ENCODE data around the gene ARL14EP.

The ARL14EP gene

DNA sequence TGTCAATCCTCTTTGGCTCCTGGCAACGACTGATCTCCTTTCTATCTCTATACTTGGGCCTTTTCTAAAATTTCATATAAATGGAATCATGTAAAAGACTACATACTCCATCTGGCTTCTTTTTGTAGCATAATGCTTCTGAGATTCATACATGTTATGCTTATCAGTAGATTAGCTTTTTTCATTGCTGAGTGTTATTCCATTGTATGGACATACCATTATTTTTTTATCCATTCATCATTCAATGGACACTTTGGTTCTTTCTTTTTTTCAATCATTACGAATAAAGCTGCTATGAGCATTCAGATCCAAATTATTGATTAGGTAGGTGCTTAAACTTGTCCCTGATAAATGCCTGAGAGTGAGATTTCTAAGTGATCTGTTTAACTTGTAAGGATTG lies 11.7 kb upstream of the ARL14EP start:
- no peaks in the 10 kb centered on the region for H4K20me1 ChIP-seq (ENCODE audit: insufficient read depth, low read length)
- H3K27me3 ChIP-seq (replicated peaks; ENCODE audit: insufficient read depth, low read length) = peaks cover 41% of the 10 kb centered on the region
- no peak for DNase-seq
- H3K4me3 ChIP-seq (ENCODE audit: low read length) = no peak overlapping the region
- peak overlapping the region; percentile 2; the same call in 1 of the 2 replicates for H3K4me2 ChIP-seq (ENCODE audit: low read depth, low read length)
- H3F3A ChIP-seq (ENCODE audit: insufficient read depth, low read length) = peaks cover 15% of the 10 kb centered on the region
- H3K4me1 ChIP-seq (ENCODE audit: low read length) = peaks cover 15% of the 10 kb centered on the region
- H3K9me3 ChIP-seq (replicated peaks; ENCODE audit: insufficient read depth, low read length) = no peaks in the 10 kb centered on the region
- no peak overlapping the region for H3K9ac ChIP-seq (ENCODE audit: low read length)
- no peak overlapping the region for H3K27ac ChIP-seq (ENCODE audit: low read length)
- H2AFZ ChIP-seq (ENCODE audit: low read length) = no peak overlapping the region
- H3K79me2 ChIP-seq (ENCODE audit: low read length) = no peaks in the 10 kb centered on the region
- H3K36me3 ChIP-seq (replicated peaks; ENCODE audit: insufficient read depth, low read length) = no peaks in the 10 kb centered on the region
- H3K9me2 ChIP-seq (replicated peaks; ENCODE audit: insufficient read depth, low read length) = no peaks in the 10 kb centered on the region
- TF ChIP-seq EZH2phosphoT487 (IDR thresholded peaks at IDR 0.05; ENCODE audit: low read length) (no peak), EZH2 (optimal IDR thresholded peaks at IDR 0.05; ENCODE audit: low read depth, low read length) (no peak)
- TF ChIP-seq, protein P1, sequence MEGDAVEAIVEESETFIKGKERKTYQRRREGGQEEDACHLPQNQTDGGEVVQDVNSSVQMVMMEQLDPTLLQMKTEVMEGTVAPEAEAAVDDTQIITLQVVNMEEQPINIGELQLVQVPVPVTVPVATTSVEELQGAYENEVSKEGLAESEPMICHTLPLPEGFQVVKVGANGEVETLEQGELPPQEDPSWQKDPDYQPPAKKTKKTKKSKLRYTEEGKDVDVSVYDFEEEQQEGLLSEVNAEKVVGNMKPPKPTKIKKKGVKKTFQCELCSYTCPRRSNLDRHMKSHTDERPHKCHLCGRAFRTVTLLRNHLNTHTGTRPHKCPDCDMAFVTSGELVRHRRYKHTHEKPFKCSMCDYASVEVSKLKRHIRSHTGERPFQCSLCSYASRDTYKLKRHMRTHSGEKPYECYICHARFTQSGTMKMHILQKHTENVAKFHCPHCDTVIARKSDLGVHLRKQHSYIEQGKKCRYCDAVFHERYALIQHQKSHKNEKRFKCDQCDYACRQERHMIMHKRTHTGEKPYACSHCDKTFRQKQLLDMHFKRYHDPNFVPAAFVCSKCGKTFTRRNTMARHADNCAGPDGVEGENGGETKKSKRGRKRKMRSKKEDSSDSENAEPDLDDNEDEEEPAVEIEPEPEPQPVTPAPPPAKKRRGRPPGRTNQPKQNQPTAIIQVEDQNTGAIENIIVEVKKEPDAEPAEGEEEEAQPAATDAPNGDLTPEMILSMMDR (IDR thresholded peaks at IDR 0.05; ENCODE audit: low read length) = no peak

DNA sequence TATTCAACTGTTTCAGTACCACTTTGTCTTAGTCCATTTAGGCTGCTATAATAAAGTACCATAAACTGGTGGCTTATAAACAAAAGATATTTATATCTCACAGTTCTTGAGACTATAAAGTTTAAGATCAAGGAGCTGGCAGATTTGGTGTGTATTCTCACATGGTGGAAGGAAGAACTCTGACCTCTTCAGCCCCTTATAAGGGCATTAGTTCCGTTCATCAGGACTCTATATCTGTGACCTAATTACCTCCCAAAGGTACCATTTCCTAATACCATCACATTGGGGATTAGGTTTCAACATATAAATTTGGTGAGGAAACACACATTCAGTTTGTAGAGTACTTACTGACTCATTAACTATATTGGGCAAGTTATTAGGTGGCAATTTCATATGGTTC lies 10.7 kb upstream of the ARL14EP start:
- Histone ChIP-seq H3K9me3 (replicated peaks; ENCODE audit: insufficient read depth, low read length) (no peaks in the 10 kb centered on the region), H3K4me2 (ENCODE audit: low read depth, low read length) (no peak overlapping the region), H3K4me1 (ENCODE audit: low read length) (peaks cover 24% of the 10 kb centered on the region), H3K79me2 (ENCODE audit: low read length) (no peaks in the 10 kb centered on the region), H3K9me2 (replicated peaks; ENCODE audit: insufficient read depth, low read length) (no peaks in the 10 kb centered on the region), H3F3A (ENCODE audit: insufficient read depth, low read length) (peaks cover 15% of the 10 kb centered on the region), H3K27me3 (replicated peaks; ENCODE audit: insufficient read depth, low read length) (peaks cover 41% of the 10 kb centered on the region), H4K20me1 (ENCODE audit: insufficient read depth, low read length) (no peaks in the 10 kb centered on the region), H3K9ac (ENCODE audit: low read length) (no peak overlapping the region), H2AFZ (ENCODE audit: low read length) (no peak overlapping the region), H3K36me3 (replicated peaks; ENCODE audit: insufficient read depth, low read length) (no peaks in the 10 kb centered on the region), H3K27ac (ENCODE audit: low read length) (no peak overlapping the region), H3K4me3 (ENCODE audit: low read length) (no peak overlapping the region)
- DNase-seq = no peak
- no peak for TF ChIP-seq EZH2 (optimal IDR thresholded peaks at IDR 0.05; ENCODE audit: low read depth, low read length)
- TF ChIP-seq, protein P1 (IDR thresholded peaks at IDR 0.05; ENCODE audit: low read length) = no peak
- TF ChIP-seq EZH2phosphoT487 (IDR thresholded peaks at IDR 0.05; ENCODE audit: low read length) = no peak

DNA sequence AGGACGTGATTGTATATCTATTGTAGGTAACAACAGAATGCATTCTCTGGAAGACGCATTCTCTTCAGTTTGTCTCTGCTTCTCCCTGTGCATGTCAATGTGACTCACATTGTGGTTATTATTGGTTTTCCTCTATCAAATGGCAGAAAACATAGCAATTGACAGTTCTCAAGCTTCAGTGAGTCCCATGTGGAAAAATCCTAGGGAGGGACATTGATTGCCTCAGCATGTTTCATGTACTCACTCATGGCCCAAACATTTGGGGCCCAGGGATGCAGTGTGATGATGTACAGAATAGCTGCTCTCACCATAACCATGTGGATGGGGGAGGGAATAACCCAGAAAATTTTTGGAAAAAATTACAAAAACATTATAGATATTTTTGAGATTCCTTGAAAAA lies 9.3 kb upstream of the ARL14EP start:
- Histone ChIP-seq H3K4me2 (ENCODE audit: low read depth, low read length) (no peak overlapping the region), H3K9me3 (replicated peaks; ENCODE audit: insufficient read depth, low read length) (no peaks in the 10 kb centered on the region), H3K79me2 (ENCODE audit: low read length) (no peaks in the 10 kb centered on the region), H3K27me3 (replicated peaks; ENCODE audit: insufficient read depth, low read length) (peaks cover 33% of the 10 kb centered on the region), H3K27ac (ENCODE audit: low read length) (no peak overlapping the region), H2AFZ (ENCODE audit: low read length) (no peak overlapping the region), H3K4me1 (ENCODE audit: low read length) (peaks cover 28% of the 10 kb centered on the region), H3F3A (ENCODE audit: insufficient read depth, low read length) (peaks cover 15% of the 10 kb centered on the region), H4K20me1 (ENCODE audit: insufficient read depth, low read length) (no peaks in the 10 kb centered on the region), H3K9me2 (replicated peaks; ENCODE audit: insufficient read depth, low read length) (no peaks in the 10 kb centered on the region), H3K4me3 (ENCODE audit: low read length) (no peak overlapping the region), H3K9ac (ENCODE audit: low read length) (no peak overlapping the region), H3K36me3 (replicated peaks; ENCODE audit: insufficient read depth, low read length) (no peaks in the 10 kb centered on the region)
- DNase-seq = no peak
- TF ChIP-seq EZH2phosphoT487 (IDR thresholded peaks at IDR 0.05; ENCODE audit: low read length) (no peak), EZH2 (optimal IDR thresholded peaks at IDR 0.05; ENCODE audit: low read depth, low read length) (no peak)
- TF ChIP-seq, protein P1 (IDR thresholded peaks at IDR 0.05; ENCODE audit: low read length) = no peak

Data from MM.1S (cell line).